ENCODE data around the gene TMEM63C. TPM values are rescaled to one million over a fixed set of nuclear protein-coding genes. Genes with fewer than 3 reads are reported as not detected.

Gene TMEM63C
- total and polyA plus RNA-seq, 11 donors, result 0.01 to 4.0 (median 1.7) TPM; not detected in 1

GRCh38 chr14:77275041-77275580 is 93.5 kb downstream of the TMEM63C start:
- WGBS, 4 donors, result 71 to 87% (median 84%) methylated on average over 5 of the region's 5 CpGs
- H3K27ac ChIP-seq, result no peak overlapping the region
- DNase-seq, result no peak
- no peak for ATAC-seq
- H3K36me3 ChIP-seq, result peaks cover 0 to 38% (median 28%) of the 10 kb centered on the region in 9 donors
- peaks cover 9 to 30% (median 20%) of the 10 kb centered on the region in 9 donors for H3K27me3 ChIP-seq
- TF ChIP-seq, protein P1, sequence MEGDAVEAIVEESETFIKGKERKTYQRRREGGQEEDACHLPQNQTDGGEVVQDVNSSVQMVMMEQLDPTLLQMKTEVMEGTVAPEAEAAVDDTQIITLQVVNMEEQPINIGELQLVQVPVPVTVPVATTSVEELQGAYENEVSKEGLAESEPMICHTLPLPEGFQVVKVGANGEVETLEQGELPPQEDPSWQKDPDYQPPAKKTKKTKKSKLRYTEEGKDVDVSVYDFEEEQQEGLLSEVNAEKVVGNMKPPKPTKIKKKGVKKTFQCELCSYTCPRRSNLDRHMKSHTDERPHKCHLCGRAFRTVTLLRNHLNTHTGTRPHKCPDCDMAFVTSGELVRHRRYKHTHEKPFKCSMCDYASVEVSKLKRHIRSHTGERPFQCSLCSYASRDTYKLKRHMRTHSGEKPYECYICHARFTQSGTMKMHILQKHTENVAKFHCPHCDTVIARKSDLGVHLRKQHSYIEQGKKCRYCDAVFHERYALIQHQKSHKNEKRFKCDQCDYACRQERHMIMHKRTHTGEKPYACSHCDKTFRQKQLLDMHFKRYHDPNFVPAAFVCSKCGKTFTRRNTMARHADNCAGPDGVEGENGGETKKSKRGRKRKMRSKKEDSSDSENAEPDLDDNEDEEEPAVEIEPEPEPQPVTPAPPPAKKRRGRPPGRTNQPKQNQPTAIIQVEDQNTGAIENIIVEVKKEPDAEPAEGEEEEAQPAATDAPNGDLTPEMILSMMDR (IDR thresholded peaks at IDR 0.05), result no peak
- TF ChIP-seq POLR2A (IDR thresholded peaks at IDR 0.05), result no peak
- H3K9me3 ChIP-seq, result peaks cover 0 to 6% (median 0%) of the 10 kb centered on the region in 12 donors
- no peak overlapping the region for H3K4me3 ChIP-seq
- peaks cover 0 to 11% (median 0%) of the 10 kb centered on the region in 12 donors for H3K4me1 ChIP-seq
- intact Hi-C loops (cut with DNase I), result no loop called here

DNA sequence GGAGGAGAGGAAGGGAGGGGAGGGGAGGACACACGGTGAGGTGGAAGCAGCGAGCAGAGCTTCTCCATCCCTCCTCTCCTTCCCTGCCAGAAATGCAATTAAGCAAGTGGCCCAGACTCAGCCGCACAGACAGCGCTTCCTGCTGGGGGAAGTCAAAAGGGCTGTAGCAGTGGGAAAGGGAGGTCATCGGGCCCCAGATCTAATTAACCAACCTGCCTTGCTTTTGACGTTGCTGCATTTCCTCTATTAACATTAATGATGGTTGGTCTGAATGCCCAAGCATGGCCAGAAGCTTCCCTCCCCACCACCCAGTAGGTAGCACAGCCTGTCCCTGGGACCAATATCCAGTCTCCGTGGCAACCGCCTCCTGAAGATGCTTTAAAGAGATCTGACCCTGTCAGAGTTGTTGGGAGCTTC is 94.0 kb downstream of the TMEM63C start:
- WGBS, 4 donors, result 58 to 64% (median 60%) methylated on average over 8 of the region's 8 CpGs
- Histone ChIP-seq H3K27me3 (peaks cover 8 to 26% (median 16%) of the 10 kb centered on the region in 9 donors), H3K4me1 (peaks cover 0 to 8% (median 0%) of the 10 kb centered on the region in 12 donors), H3K4me3 (no peak overlapping the region), H3K27ac (no peak overlapping the region), H3K36me3 (peaks cover 0 to 43% (median 28%) of the 10 kb centered on the region in 9 donors), H3K9me3 (peaks cover 0 to 6% (median 0%) of the 10 kb centered on the region in 12 donors)
- TF ChIP-seq POLR2A (IDR thresholded peaks at IDR 0.05), result no peak
- TF ChIP-seq, protein P1 (IDR thresholded peaks at IDR 0.05), result no peak
- no peak for ATAC-seq
- intact Hi-C loops (cut with DNase I), result no loop called here
- no peak for DNase-seq

- no peak for ATAC-seq
- no peak for DNase-seq
- Histone ChIP-seq H3K9me3 (peaks cover 0 to 6% (median 0%) of the 10 kb centered on the region in 12 donors), H3K27me3 (peaks cover under 1 to 17% (median 7%) of the 10 kb centered on the region in 9 donors), H3K27ac (no peak overlapping the region), H3K4me3 (no peak overlapping the region), H3K36me3 (peaks cover 0 to 43% (median 28%) of the 10 kb centered on the region in 9 donors), H3K4me1 (peaks cover 0 to under 1% (median 0%) of the 10 kb centered on the region in 12 donors)
- 85 to 88% (median 85%) methylated on average over 9 to 15 of the region's 15 CpGs for WGBS, 4 donors
- intact Hi-C loops (cut with DNase I), result no loop called here
- TF ChIP-seq POLR2A (IDR thresholded peaks at IDR 0.05), result no peak
- TF ChIP-seq, protein P1 (IDR thresholded peaks at IDR 0.05), result no peak
Measured at GRCh38 chr14:77276295-77276935, 94.8 kb downstream of the TMEM63C start.

DNA sequence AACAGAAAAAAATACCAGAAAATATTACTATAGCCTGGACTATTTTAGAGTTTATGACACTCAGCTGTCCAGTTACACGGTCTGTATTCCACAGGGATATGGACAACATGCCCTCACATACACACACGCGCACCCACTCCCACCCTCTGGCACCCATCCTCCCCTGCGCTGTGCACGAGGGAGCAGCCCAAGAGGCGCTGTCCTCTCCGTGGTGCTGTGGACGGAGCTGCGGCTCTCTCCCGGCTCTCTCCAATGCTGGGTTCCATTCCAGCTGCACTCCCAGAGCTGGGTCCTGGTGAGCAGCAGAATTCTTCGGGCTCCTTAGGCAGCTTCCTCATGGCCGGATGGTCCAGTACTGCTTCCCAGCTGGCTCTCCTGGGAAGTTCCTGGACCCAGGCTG is 95.4 kb downstream of the TMEM63C start:
- DNase-seq (no peak), ATAC-seq (no peak)
- Histone ChIP-seq H3K4me3 (no peak overlapping the region), H3K9me3 (peaks cover 0 to 6% (median 0%) of the 10 kb centered on the region in 12 donors), H3K4me1 (no peaks in the 10 kb centered on the region), H3K36me3 (peaks cover 0 to 47% (median 28%) of the 10 kb centered on the region in 9 donors), H3K27me3 (peaks cover 0 to 12% (median 3%) of the 10 kb centered on the region in 9 donors), H3K27ac (no peak overlapping the region)
- intact Hi-C loops (cut with DNase I), result no loop called here
- TF ChIP-seq, protein P1 (IDR thresholded peaks at IDR 0.05), result no peak
- no peak for TF ChIP-seq POLR2A (IDR thresholded peaks at IDR 0.05)
- 89 to 93% (median 90%) methylated on average over 12 of the region's 12 CpGs for WGBS, 4 donors
